Measurements from ENCODE around the gene BPNT1. TPM values are rescaled to one million over a fixed set of nuclear protein-coding genes. Genes with fewer than 3 reads are reported as not detected.

The BPNT1 gene
- 27.0 and 28.6 TPM in 2 replicates for total RNA-seq

GRCh38 chr1:220089650-220090556, at the start of gene BPNT1:
Gene BPNT1 (minus strand): TSS chr1:220089788. CDS start chr1:220079846, 9,942 bp downstream.

GRCh38 chr1:220094016-220094911, 4.7 kb upstream of the BPNT1 start, which contains the start of gene IARS2:
Gene IARS2 (plus strand): TSS chr1:220094132. CDS start chr1:220094217, 85 bp downstream.

GRCh38 chr1:220046052-220046930, 43.3 kb downstream of the BPNT1 start, which contains the start of gene EPRS1:
Gene EPRS1 (minus strand): TSS chr1:220046505. CDS start chr1:220046388, 117 bp downstream.

Other genes with a start within 250 kb of the BPNT1 start
- gene SLC30A10, start 161.2 kb downstream of the BPNT1 start, total RNA-seq = under 0.01 TPM in 1 of 2 replicates, not detected in the other
- gene EPRS1, start 43.3 kb downstream of the BPNT1 start, total RNA-seq = 209 and 288 TPM in 2 replicates
- 95.6 and 115 TPM in 2 replicates for gene IARS2, start 4.3 kb upstream of the BPNT1 start, total RNA-seq
- gene RAB3GAP2, start 182.7 kb upstream of the BPNT1 start, total RNA-seq = 52.6 and 58.7 TPM in 2 replicates

All from smooth muscle cell of the umbilical artery (primary cell).